HG03139 (cell line): ENCODE measurements around the gene SEC22C.
"Not testable (repeated sequence)": the region's sequence is repeated elsewhere in the genome, so short reads cannot be mapped to it uniquely, and the experiment has no call there.

Experiments used
- ATAC-seq: cut with Tn5 transposase; IDR thresholded peaks from one replicate; pipeline ENCODE4 v1.9.1; 2021; ENCODE audit not compliant: unreplicated experiment

SEC22C gene

GRCh38 chr3:42582474-42583070, 805 bp upstream of the SEC22C start:
- no peak for ATAC-seq

DNA sequence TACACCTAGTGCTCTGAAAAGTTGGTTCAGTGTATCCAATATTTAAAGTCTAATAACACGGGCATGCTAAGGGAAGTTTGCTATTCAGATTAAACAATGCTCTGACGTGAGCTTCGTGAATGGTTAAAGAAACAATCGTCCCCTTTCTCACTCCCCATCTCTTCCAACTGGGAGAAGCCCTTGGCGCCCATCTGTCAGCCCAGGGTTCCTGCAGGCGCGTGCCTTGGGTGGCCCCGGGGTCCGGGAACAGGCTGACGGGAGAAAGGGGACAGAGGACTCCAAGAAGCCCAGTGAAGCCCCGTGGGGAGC, 413 bp downstream of the SEC22C start:
- ATAC-seq = no peak

DNA sequence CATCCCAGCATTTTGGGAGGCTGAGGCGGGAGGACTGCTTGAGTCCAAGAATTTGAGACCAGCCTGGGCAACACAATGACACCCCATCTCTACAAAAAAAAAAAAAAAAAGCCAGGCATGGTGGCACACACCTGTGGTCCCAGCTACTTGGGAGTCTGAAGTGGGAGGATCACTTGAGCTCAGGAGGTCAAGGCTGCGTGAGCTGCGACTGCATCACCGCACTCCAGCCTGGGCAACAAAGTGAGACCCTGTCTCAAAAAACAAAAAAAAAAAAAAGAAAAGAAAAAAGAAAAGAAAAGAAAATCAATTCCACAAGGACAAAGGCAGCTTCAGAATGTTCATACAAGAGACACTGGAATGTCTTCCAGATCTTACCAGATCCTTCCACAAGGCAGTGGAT, 2.4 kb downstream of the SEC22C start:
- not testable (repeated sequence) for ATAC-seq

GRCh38 chr3:42578054-42578453, 3.7 kb downstream of the SEC22C start:
- no peak for ATAC-seq

- ATAC-seq = no peak
These were observed 6.5 kb downstream of the SEC22C start for GRCh38 chr3:42575137-42575741.

- no peak for ATAC-seq
These were observed 9.5 kb downstream of the SEC22C start for GRCh38 chr3:42572278-42572677.

DNA sequence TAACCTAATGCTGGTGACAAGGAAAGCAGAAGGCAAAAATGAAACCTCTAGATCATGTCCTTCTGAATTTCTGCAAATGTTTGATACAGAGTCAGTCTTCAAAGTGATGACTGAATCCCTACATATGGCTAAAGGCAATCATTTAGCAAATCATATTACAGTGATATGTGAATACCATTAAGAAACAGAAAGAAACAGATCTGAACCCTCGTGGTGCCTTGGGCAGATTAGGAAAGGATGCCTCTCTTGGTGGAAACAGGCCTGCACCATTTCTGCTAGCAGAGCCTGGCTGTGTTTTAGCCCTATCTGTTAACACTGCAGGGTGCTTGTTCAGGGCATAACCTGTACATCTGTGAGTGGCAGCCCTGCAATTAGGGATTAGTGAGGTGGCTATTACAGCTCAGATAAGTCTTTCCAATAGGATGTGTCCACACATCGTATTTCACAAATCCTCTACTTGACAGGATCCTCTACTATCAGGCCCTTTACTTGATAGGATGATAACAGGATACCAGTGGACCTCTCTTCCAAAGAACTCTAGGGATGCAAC, 12.1 kb downstream of the SEC22C start:
- ATAC-seq = no peak

- ATAC-seq = no peak
These were observed 19.5 kb downstream of the SEC22C start for GRCh38 chr3:42562047-42562907.

- no peak for ATAC-seq
These were observed 23.9 kb downstream of the SEC22C start for GRCh38 chr3:42557854-42558253.

- ATAC-seq = not testable (repeated sequence)
These were observed 24.9 kb downstream of the SEC22C start for GRCh38 chr3:42556817-42557216.

GRCh38 chr3:42556089-42556632, 25.6 kb downstream of the SEC22C start:
- ATAC-seq = no peak

- ATAC-seq = no peak
These were observed 28.9 kb downstream of the SEC22C start for GRCh38 chr3:42552830-42553229.

DNA sequence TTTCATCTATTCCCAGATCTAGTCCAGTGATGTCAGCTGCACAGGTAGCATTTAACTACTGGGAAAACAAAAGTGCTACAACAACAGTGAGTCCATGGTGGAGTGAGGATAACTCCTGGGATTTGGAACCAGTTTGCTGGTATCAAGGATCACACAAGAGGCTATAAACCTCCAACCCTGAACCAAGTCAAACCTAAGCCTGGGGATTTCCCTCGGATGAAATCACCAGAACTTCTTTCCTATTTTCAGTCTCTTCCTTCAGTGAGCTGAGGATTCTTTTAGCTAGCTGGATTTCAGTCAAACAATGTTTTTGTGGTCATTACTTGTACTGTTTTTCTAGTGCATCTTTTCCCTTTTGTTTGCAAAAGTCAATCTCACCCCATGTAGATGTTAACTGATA, 31.5 kb downstream of the SEC22C start:
- no peak for ATAC-seq

GRCh38 chr3:42549131-42549530, 32.6 kb downstream of the SEC22C start:
- no peak for ATAC-seq

- no peak for ATAC-seq
These were observed 34.3 kb downstream of the SEC22C start for GRCh38 chr3:42547401-42547945.

- no peak for ATAC-seq
These were observed 35.0 kb downstream of the SEC22C start for GRCh38 chr3:42546691-42547213.

DNA sequence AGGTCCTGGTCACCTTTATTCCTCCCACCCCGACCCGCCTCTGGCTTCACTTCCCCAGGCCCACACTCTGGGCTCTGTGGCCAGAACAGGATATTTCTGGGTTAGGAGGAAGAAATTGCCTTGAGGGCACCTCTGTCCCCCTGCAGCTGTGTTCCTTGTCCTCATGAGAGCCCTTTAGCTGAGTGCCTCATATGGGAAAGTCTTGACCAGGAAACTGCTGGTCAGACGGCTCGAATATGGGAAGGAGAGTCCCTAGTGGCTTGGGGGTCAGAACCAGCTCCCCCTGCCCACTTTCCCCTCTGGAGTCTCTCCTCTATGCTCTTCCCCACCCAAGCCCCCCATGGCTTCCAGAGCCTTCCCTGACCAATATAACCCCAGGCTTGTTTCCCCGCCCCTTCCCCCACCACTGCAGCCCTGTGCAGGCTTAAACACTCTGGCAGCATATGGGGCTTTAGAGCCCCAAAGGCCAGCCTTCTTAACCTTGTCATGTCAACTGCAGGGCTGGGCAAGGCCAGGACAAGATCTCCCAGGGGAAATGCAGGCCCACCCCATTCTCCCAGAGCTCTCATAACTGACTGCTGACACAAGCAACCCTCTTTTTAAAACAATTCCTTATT, 36.4 kb downstream of the SEC22C start:
- ATAC-seq = no peak

- no peak for ATAC-seq
These were observed 37.1 kb downstream of the SEC22C start for GRCh38 chr3:42544492-42545283.

DNA sequence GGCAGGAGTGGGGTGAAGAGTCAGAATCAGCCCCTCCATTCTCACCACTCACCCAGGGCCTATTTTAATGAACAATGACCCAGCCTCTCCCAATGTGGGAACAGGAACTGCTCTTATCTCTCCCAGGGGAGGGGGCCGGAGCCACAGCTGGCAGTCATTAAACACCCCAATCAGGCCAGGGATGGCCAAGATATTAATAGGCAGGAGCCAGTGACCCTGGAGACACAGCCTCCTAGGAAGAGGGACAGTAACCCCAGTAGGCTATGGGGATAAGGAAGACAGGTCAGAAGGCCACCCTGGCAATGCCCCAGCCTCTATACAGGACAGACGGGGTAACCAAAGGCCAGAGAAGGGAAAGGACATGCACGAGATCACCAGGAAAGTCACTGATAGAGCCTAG, 40.7 kb downstream of the SEC22C start:
- no peak for ATAC-seq
